Keratinocyte (primary cell): ENCODE results near the gene FBXO44. TPM values are rescaled to one million over a fixed set of nuclear protein-coding genes. Genes with fewer than 3 reads are reported as not detected.

Experiments used
- DNase-seq: peaks from one replicate; pipeline ENCODE4 v3.0.0-alpha.2; 2011; ENCODE audit warnings: low read depth, missing footprints, low spot score
- FAIRE-seq: peaks from 2 replicates; lab custom pipeline; 2011; peaks lifted over from hg19 to GRCh38; lab: Jason Lieb, UNC
- H2AFZ ChIP-seq: 2 replicates; pipeline ENCODE4 v1.6.0; 2012; ENCODE audit warnings: low read length, control low read depth, inconsistent platforms; ENCODE audit not compliant: control insufficient read depth
- H3K27ac ChIP-seq: 2 replicates; pipeline ENCODE4 v1.5.1; 2011; ENCODE audit warnings: low read length; ENCODE audit not compliant: control insufficient read depth, insufficient read depth
- H3K27me3 ChIP-seq: 3 replicates; pipeline ENCODE4 v1.6.0; 2011; ENCODE audit warnings: low read length; ENCODE audit not compliant: control insufficient read depth, insufficient read depth; ENCODE audit errors: extremely low read depth
- H3K36me3 ChIP-seq, 2 experiments: 2 replicates in 1 of 2; 3 replicates in 1 of 2; pipeline ENCODE4 v1.5.1; 2011; ENCODE audit warnings: low read length in 2 of 2, mild to moderate bottlenecking in 1 of 2; ENCODE audit not compliant: control insufficient read depth in 2 of 2, insufficient read depth in 2 of 2; ENCODE audit errors: extremely low read depth in 1 of 2
- H3K4me1 ChIP-seq: 3 replicates; pipeline ENCODE4 v1.5.1; 2011; ENCODE audit warnings: low read length; ENCODE audit not compliant: control insufficient read depth, insufficient read depth; ENCODE audit errors: extremely low read depth
- H3K4me2 ChIP-seq: 3 replicates; pipeline ENCODE4 v1.6.0; 2011; ENCODE audit warnings: low read depth, low read length; ENCODE audit not compliant: control insufficient read depth, insufficient read depth; ENCODE audit errors: extremely low read depth
- H3K4me3 ChIP-seq, 3 experiments: fragments of 200-600 bp in 1 of 3; sonication (generic) in 1 of 3; 2 replicates in 2 of 3; 3 replicates in 1 of 3; pipeline ENCODE4 v1.5.1; 2011 to 2016; ENCODE audit warnings: low read length in 3 of 3, mild to moderate bottlenecking in 3 of 3, control low read depth in 2 of 3, inconsistent platforms in 1 of 3, low read depth in 1 of 3, mixed read lengths in 1 of 3, mixed run types in 1 of 3, moderate library complexity in 1 of 3; ENCODE audit not compliant: control insufficient read depth in 2 of 3, insufficient read depth in 2 of 3; ENCODE audit errors: extremely low read depth in 1 of 3
- H3K79me2 ChIP-seq: 2 replicates; pipeline ENCODE4 v1.6.0; 2012; ENCODE audit warnings: low read length; ENCODE audit not compliant: control insufficient read depth, insufficient read depth
- H3K9ac ChIP-seq: 3 replicates; pipeline ENCODE4 v1.6.0; 2011; ENCODE audit warnings: low read length; ENCODE audit not compliant: control insufficient read depth, insufficient read depth; ENCODE audit errors: extremely low read depth
- H3K9me1 ChIP-seq: 3 replicates; pipeline ENCODE4 v1.6.0; 2011; ENCODE audit warnings: low read length; ENCODE audit not compliant: control insufficient read depth, insufficient read depth; ENCODE audit errors: extremely low read depth
- H3K9me3 ChIP-seq: 2 replicates; pipeline ENCODE4 v1.5.1; 2012; ENCODE audit warnings: low read depth, low read length; ENCODE audit not compliant: control insufficient read depth
- H4K20me1 ChIP-seq: 3 replicates; pipeline ENCODE4 v1.6.0; 2011; ENCODE audit warnings: low read length; ENCODE audit not compliant: control insufficient read depth, insufficient read depth; ENCODE audit errors: extremely low read depth
- EZH2 ChIP-seq: IDR thresholded peaks from one replicate; pipeline ENCODE4 v1.6.1; 2012; ENCODE audit warnings: inconsistent platforms, mild to moderate bottlenecking, low read length, moderate library complexity
- dilution Hi-C: fragments of 300-500 bp; cut with MboI; formaldehyde crosslinking; loops from one replicate; pipeline ENCODE4 v1.7.0; 2020; ENCODE audit warnings: low sequenced_read_pairs; ENCODE audit not compliant: extremely low pct_ligation_motif_present
- polyA plus RNA-seq, 5 experiments: library from polyadenylated mRNA; depleted of rRNA in 3 of 5; stranded (reverse) in 3 of 5; stranded (forward) in 1 of 5; unstranded in 1 of 5; fragments of >200 nt; gene quantifications; 1 replicate in 1 of 5; 2 replicates in 3 of 5; 3 replicates in 1 of 5; pipeline versions ENCODE4 v1.2.1 to v1.2.3, GENCODE V29; 2011 to 2012; ENCODE audit warnings: missing spikeins in 2 of 5, low read depth in 1 of 5, low replicate concordance in 1 of 5
- TF ChIP-seq, protein P1 (sequence below), 3 experiments: IDR thresholded peaks in 1 of 3; conservative IDR thresholded peaks in 1 of 3; optimal IDR thresholded peaks in 1 of 3; 2 replicates in 2 of 3; 3 replicates in 1 of 3; pipeline versions ENCODE3 to v1.5.1; 2011; ENCODE audit warnings: low read length in 3 of 3, mild to moderate bottlenecking in 3 of 3, moderate library complexity in 2 of 3, control low read depth in 1 of 3, inconsistent platforms in 1 of 3; ENCODE audit not compliant: insufficient read depth in 2 of 3; ENCODE audit errors: extremely low read depth in 1 of 3

FBXO44 gene
- polyA plus RNA-seq, 1 donor (not counting 4 experiments of a cell fraction or from before 2014, with no cell fraction given): 23.1 TPM

GRCh38 chr1:11649237-11649623, 5.4 kb upstream of the FBXO44 start:
- Histone ChIP-seq H3K9me3 (no peaks in the 10 kb centered on the region), H3K9me1 (no peaks in the 10 kb centered on the region), H2AFZ (no peak overlapping the region), H3K36me3 (peaks cover 0 to 5% of the 10 kb centered on the region in 2 experiments), H3K4me1 (peaks cover 18% of the 10 kb centered on the region), H3K79me2 (peaks cover 3% of the 10 kb centered on the region), H3K4me3 (no peak overlapping the region), H3K27me3 (no peaks in the 10 kb centered on the region), H3K9ac (no peak overlapping the region), H4K20me1 (no peaks in the 10 kb centered on the region), H3K27ac (no peak overlapping the region), H3K4me2 (no peak overlapping the region)
- dilution Hi-C loops: no loop called here
- TF ChIP-seq EZH2: no peak
- TF ChIP-seq, protein P1, sequence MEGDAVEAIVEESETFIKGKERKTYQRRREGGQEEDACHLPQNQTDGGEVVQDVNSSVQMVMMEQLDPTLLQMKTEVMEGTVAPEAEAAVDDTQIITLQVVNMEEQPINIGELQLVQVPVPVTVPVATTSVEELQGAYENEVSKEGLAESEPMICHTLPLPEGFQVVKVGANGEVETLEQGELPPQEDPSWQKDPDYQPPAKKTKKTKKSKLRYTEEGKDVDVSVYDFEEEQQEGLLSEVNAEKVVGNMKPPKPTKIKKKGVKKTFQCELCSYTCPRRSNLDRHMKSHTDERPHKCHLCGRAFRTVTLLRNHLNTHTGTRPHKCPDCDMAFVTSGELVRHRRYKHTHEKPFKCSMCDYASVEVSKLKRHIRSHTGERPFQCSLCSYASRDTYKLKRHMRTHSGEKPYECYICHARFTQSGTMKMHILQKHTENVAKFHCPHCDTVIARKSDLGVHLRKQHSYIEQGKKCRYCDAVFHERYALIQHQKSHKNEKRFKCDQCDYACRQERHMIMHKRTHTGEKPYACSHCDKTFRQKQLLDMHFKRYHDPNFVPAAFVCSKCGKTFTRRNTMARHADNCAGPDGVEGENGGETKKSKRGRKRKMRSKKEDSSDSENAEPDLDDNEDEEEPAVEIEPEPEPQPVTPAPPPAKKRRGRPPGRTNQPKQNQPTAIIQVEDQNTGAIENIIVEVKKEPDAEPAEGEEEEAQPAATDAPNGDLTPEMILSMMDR (optimal IDR thresholded peaks at IDR 0.05 in 1 of 3, IDR thresholded peaks at IDR 0.05 in 1 of 3, conservative IDR thresholded peaks at IDR 0.05 in 1 of 3; ENCODE audit: extremely low read depth in 1 of 3, insufficient read depth in 2 of 3, low read length in 3 of 3): no peak
- DNase-seq (no peak), FAIRE-seq (no peak)

GRCh38 chr1:11649624-11650330, 4.9 kb upstream of the FBXO44 start:
- Histone ChIP-seq H3K4me1 (peaks cover 18% of the 10 kb centered on the region), H3K9ac (no peak overlapping the region), H3K4me3 (no peak overlapping the region), H3K36me3 (peaks cover 0 to 5% of the 10 kb centered on the region in 2 experiments), H3K9me3 (no peaks in the 10 kb centered on the region), H3K27ac (no peak overlapping the region), H2AFZ (no peak overlapping the region), H3K27me3 (no peaks in the 10 kb centered on the region), H3K4me2 (no peak overlapping the region), H3K79me2 (peaks cover 3% of the 10 kb centered on the region), H3K9me1 (no peaks in the 10 kb centered on the region), H4K20me1 (no peaks in the 10 kb centered on the region)
- DNase-seq (no peak), FAIRE-seq (no peak)
- TF ChIP-seq, protein P1 (optimal IDR thresholded peaks at IDR 0.05 in 1 of 3, IDR thresholded peaks at IDR 0.05 in 1 of 3, conservative IDR thresholded peaks at IDR 0.05 in 1 of 3; ENCODE audit: extremely low read depth in 1 of 3, insufficient read depth in 2 of 3, low read length in 3 of 3): no peak
- TF ChIP-seq EZH2: no peak
- dilution Hi-C loops: no loop called here
